ENCODE measurements around the gene SLF2.

SLF2 gene

DNA sequence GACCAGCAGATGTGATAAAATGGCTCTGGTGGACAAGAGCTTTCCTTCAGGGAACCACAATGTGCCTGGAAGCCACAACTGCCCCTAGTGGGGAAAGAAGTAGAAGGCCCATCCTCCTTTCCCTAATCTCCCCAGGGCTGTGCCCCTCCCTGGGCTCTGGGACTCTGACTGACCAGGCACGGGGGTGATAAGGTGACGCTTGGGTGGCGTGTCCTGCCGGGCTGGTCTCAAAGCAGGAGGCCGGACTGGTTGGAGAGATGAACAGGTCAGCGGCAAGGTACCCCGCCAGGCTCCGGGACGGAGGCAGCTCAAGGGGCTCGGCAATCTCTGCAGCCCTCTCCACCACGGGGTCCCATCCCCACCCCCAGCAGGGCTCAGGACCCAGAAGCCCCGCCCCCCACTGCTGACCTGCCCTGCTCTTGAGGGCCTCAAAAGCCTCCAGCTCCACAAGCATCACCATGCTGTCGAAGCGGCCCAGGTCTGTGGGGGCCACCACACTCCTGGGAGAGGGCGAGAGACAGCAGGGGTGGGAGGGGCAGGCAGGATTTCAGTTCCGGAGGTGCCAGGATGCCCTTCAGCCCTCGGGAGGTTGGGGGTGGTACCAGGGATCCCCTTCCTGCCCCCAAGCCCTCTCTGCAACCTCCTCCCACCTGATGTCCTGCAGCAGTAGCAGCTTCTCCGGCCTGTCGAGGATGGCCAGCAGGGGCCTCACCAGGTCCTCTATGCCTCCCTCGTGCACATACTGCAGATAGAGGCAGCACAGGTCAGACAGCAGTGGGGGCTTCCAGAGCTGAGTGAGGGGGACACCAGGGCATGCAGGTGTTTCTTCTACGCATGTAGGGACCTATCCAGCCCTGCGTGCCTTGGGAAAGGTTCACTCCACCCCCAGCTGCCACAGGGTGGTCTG lies 99.0 kb downstream of the SLF2 start:
- Mint-ChIP-seq H3K4me1 (peaks cover 21% of the 10 kb centered on the region), H3K27me3 (peaks cover 27% of the 10 kb centered on the region), H3K9me3 (no peaks in the 10 kb centered on the region), H3K4me3 (no peak overlapping the region), H3K36me3 (no peaks in the 10 kb centered on the region), H3K27ac (no peak overlapping the region)
- no peak for ATAC-seq

DNA sequence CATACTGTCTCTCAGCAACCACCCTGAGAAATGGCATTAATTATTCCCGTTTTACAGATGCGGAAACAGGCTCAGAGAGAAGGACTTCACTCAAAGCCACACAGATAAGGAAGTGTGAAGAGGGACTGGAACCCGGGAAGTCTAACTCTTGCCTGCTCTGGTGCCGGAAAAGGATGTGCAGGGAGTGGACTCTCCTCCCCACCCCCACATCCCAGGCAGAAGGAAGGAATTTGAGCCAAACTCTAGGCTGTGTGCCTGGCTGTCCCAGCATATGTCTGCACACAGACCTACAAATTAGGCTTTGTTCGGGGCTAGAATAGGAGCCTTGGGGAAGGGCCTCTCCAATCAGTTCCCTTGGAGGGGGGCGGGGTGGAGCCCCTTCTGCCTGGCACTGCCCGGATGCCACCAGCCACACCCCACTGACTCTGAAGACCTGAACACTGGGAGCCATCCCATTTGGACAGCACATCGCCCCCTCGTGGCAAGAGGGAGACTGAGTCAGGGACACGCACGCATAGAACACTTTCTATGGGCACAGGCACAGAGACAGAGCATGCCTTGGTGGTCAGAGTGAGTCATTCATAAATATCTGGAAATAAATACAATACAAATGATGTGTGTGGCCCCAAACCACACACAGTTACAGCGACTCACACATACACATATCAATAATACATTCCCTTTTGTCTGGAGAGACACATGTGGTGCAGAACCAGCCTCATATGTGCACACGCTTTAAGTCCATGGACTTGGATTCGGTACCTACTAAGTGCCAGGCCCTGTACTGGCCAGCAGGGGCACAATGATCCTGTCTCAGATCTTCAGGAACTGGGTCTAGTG lies 100.0 kb downstream of the SLF2 start:
- Mint-ChIP-seq H3K4me1 (peaks cover 26% of the 10 kb centered on the region), H3K27ac (no peak overlapping the region), H3K4me3 (no peak overlapping the region), H3K27me3 (peaks cover 37% of the 10 kb centered on the region), H3K36me3 (no peaks in the 10 kb centered on the region), H3K9me3 (no peaks in the 10 kb centered on the region)
- ATAC-seq, result peak; percentile 86

DNA sequence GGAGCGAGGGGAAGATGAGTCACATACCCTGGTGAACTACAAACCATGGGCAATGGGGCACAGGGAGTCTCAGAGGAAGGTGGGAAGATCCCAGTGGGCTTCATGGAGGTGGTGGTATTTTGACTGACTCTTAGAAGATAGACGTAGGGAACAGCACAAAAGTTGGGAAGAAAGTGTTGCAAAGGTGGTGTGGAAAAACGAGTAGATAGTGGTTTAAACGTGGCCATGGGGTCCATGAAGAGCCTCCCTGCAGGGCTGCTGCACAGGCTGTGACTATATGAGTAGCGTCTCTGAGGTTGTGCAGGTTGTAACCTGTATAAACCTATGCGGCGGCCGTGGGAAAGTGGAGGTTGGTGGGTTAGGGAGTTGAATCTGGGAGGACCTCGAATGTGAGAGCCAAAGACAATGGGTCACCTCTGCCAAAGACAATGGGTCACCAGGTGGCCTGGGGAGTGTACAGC lies 100.6 kb downstream of the SLF2 start:
- peaks cover 44% of the 10 kb centered on the region for H3K27me3 Mint-ChIP-seq
- no peaks in the 10 kb centered on the region for H3K36me3 Mint-ChIP-seq
- H3K4me1 Mint-ChIP-seq, result peaks cover 33% of the 10 kb centered on the region
- ATAC-seq, result no peak
- no peak overlapping the region for H3K4me3 Mint-ChIP-seq
- no peaks in the 10 kb centered on the region for H3K9me3 Mint-ChIP-seq
- H3K27ac Mint-ChIP-seq, result no peak overlapping the region

DNA sequence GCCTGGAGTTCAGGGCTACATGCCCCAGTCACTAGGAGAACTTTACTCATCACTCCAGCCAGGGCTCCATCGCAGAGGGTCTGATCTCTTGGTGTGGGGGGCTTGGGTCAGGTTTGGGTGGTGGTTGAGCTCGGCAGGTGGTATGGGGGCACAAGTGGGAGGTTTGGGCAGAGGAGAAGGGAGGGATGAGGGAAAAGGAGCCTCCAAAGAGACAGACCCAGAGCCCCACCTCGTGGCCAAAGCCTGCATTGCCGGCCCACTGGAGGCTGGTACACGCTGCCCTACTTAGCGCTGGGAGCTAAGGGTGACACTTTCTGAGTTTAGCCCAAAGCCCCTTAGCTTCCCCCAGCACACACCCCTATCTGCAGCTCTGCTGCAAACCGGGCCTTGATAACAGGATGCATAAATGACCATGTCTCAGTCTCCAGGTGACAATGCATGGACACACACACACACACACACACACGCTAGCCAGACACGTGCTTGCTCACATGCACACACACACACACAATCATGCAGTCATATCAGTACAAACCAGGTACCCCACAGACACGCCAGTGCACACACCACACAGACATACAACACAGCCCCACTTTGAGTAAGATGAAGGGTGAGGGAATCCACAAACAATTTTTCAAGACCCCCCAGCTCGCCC lies 101.6 kb downstream of the SLF2 start:
- Mint-ChIP-seq H3K9me3 (no peaks in the 10 kb centered on the region), H3K27me3 (peaks cover 52% of the 10 kb centered on the region), H3K36me3 (no peaks in the 10 kb centered on the region), H3K4me1 (peaks cover 42% of the 10 kb centered on the region), H3K4me3 (no peak overlapping the region), H3K27ac (no peak overlapping the region)
- no peak for ATAC-seq
